OCI-M2 (cell line): Measurements from ENCODE around the gene AGL.
A peak's percentile ranks its signal among the peaks of the same experiment; 100 is the strongest.
"Not testable (repeated sequence)": the region's sequence is repeated elsewhere in the genome, so short reads cannot be mapped to it uniquely, and the experiment has no call there.

Source experiments
- DNase-seq: peaks from one replicate; lab custom pipeline; 2025; ENCODE audit not compliant: unreplicated experiment; lab: John Stamatoyannopoulos, UW

AGL gene

GRCh38 chr1:99849744-99850458, at the start of gene AGL:
AGL (plus strand) TSS chr1:99850361; CDS start chr1:99851043, 682 bp downstream.
- DNase-seq: no peak

- no peak for DNase-seq
Observed at GRCh38 chr1:99801584-99801983, 48.6 kb upstream of the AGL start.

DNA sequence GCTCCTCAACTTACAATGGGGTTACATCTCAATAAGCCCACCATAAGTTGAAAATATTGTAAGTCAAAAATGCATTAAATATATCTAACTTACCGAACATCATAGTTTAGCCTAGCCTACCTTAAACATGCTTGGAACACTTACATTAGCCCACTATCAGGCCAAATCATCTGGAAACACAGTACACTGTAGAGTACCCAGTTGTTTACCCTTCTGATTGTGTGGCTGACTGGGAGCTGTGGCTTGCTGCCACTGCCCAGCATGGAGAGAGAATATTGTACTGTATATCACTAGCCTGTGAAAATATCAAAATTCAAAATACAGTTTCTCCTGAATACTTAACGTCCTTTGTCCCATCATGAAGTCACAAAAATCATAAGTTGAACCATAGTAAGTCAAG, 43.3 kb upstream of the AGL start:
- DNase-seq: no peak

DNA sequence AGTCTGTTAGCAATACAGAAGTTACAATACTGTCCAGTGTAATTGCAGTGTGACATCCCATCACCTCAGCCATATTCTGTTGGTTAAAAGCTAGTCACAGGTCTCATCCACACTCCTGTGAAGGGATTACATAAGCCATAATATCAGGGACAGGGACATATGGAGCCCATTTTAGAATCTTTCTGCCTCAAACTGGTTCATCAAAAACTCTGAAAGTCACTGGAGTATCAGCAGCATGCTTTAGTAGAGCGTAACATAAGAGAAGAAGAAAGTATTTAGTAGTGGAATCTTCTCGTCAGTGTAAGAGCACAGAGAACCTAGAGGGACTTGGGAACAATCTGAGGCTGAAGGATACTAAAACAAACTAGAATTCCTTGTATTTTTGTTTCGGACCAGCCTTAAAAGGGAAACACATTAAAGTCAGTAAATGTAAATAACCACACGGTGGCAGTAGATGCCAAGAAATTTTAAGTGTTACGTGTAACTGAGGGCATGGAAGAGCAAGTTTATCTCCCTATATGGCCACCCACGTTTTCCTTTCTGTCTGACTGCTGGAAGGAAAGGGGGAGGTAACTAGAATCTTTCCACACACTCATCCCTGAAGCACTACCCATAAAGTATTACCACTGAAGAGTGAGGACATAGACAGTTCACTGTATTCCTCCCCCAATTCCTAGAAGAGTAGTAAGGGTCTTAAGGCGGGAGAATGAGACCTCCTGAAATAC, 41.6 kb upstream of the AGL start:
- peak; percentile 54 for DNase-seq

- no peak for DNase-seq
Observed at GRCh38 chr1:99811075-99811474, 39.1 kb upstream of the AGL start.

DNA sequence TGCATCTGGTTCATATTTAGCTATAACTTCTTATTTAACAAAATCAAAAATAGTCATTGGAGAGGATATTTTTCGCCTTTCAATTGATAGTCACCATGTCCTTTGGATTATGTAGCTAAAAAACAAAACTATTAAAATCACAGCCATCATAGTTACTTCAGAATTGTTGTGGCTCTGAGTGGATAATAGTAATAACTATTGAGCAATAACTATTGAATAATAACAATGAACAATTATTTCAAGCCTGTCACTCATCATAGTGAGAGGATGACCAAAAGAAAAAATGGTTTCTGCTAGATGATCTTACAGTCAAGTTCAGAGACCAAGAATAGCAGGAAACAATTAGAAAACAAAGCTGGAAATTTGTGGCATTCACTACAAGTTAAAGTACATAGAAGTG, 38.4 kb upstream of the AGL start:
- DNase-seq: no peak

DNA sequence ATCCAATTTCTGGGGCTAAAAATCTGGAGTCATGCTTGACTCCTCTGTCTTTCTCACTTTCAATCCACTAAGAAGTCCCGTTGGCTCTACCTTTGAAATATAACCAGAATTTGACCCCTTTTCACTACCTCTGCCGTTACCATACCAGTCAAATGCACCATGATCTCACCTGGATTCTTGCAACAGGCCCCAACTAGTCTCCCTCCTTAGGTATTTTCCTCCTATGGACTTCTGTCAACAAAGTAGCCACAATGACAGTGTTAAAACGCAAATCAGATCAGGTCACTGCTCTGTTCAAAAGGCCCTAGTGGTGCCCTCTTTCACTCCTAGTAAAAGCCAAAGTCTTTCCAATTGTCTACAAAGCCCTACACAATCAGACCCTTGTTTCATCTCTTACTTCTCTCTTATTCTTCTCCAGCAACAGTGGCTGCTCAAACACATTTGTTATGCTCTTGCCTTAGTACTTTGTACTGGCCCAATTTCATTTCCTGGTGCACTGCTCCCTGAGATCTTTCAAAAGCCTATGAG, 35.7 kb upstream of the AGL start:
- DNase-seq: no peak

DNA sequence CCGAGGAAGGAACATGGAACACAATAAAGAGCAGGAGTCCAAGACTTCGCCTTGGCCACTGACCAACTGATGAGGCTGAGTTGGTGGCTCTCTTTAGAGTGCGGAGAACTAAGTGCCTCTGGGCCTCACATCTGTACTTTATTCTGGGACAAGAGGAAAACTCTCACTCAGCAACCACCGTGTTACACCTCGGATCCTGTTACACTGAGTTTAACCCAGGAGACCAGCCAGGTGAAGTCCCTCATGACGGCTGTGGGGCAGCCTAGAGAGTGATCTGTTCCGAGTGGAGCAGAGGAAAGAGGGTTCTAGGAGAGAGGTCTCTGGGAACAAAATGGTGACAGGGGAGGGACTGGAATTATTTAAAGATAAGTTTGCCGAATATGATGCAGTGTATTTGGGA, 33.5 kb upstream of the AGL start:
- DNase-seq: no peak

DNA sequence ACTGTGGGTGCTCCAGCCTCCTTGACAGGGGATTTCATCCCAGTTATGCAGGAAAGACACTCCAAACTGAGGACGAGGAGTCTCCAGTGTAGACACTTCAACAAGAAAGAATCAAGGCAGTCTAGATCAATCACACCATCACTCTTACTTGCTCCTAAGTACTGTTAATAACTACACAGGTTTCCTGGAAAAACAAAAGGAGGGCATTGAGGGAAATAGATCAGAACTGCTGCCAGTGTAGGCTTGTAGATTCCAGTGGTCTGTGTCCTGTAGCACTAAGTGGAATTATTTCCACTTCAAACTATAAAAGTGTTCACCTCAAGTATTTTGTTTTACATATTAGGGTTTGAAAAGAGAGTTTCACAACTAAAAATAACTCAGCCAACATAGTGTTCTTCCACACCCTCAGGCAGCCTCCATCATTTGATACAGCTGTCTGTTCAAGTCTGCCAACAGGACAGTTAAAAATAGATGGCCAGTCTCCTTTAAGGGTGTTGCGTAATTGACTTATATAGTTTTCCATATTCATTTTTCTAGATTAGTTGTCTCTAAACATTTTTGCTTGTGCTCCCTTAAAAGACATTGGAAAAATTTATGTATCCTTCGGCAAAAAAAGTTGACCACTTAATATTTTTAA, 32.0 kb upstream of the AGL start:
- DNase-seq: no peak

- DNase-seq: no peak
Observed at GRCh38 chr1:99820546-99820945, 29.6 kb upstream of the AGL start.

DNA sequence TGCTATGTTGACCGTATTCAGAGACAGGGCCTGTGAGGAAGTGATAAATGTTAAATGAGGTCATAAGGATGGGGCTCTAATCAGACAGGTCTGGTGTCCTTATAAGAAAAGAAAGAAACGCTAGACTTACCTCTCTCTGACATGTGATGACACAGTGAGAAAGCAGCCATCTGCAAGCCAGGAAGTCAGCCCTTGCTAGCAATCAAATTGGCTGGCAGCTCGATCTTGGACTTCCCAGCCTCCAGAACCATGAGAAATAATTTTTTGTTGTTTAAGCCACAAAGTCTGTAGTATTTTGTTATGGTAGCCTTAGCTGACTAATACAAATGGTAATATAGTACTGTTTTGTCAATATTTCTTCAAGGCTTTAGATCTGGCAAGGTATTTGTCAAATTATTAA, 25.1 kb upstream of the AGL start:
- no peak for DNase-seq

- no peak for DNase-seq
Observed at GRCh38 chr1:99825702-99826101, 24.5 kb upstream of the AGL start.

DNA sequence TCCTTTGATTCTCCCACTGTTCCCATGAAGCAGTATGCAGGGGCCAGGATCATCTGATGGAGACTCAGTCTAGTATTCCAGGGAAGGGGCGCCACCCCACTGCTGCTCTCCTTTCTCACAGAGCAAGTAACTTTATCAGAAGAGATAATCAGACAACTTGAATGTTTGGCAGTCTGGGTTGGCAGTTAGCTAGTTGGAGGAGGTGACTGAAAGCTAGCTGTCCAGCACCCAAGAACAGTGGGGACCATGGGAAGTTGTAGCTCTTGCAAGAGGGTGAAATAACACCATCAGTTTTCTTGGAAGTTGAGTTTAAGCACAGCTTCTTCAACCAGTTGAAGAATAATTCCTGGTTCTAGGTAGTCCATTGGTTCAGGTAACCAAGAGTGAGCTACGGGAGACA, 22.2 kb upstream of the AGL start:
- DNase-seq: no peak

DNA sequence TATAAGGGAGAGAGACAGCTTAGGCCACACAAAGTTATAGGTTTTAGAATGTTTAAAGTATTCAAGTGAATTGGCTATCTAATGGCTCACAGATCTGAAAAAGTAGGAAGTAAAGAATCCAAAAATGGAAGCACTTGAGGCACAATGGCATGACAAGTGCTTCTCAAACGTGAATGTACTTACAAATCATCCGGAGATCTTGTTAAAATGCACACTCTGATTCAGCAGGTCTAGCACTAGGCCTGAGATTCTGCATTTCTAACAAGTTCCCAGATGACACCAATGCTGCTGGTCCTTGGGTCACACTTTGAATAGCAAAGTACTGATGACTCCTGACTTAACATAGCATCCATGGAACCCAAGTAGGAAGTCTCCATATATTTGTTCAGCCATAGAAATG, 20.9 kb upstream of the AGL start:
- DNase-seq: no peak

- not testable (repeated sequence) for DNase-seq
Observed at GRCh38 chr1:99833911-99834310, 16.2 kb upstream of the AGL start.

- not testable (repeated sequence) for DNase-seq
Observed at GRCh38 chr1:99836171-99837103, 13.7 kb upstream of the AGL start.

GRCh38 chr1:99840353-99840752, 9.8 kb upstream of the AGL start:
- not testable (repeated sequence) for DNase-seq

DNA sequence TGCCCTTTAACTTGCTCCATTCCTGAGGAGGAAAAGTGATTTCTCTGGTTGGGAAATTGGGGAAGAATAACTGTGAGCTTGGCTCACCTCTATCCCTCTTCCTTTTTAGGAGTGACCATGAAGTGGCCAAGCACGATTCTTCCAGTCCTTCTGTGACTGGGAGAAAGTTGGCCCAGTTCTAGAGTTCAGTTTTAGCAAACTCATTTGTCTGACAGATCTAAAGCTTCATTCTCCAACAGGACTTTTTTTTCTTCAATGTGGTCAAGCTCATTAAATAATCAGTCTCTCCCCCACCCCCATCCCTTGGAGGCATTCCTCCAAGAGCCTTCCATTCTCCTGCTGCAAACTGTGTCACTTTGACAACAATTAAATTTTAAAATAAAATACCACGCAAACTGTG, 6.4 kb upstream of the AGL start:
- DNase-seq: no peak

DNA sequence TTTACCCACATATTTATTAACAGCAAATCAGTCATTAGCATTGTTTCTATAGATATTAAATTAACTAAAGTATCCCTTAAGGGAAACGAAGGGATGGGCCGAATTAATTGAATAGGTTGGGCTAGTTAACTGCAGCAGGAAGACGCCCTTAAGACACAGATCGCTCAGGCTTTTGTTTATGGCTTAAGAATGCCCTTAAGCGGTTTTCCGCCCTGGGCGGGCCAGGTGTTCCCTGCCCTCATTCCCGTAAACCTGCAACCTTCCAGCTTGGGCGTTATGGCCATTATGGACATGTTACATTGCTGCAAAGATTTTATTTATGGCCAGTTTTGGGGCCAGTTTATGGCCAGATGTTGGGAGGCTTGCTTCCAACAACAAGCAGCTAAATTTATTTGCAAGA, 5.0 kb upstream of the AGL start:
- DNase-seq: not testable (repeated sequence)

GRCh38 chr1:99849413-99849743, 783 bp upstream of the AGL start:
- no peak for DNase-seq
